ENCODE measurements around the gene PIGQ. TPM values are rescaled to one million over a fixed set of nuclear protein-coding genes. Genes with fewer than 3 reads are reported as not detected.

PIGQ gene
- total and polyA plus RNA-seq, 2 experiments from 2014 or later: 30.2 to 62.3 TPM

DNA sequence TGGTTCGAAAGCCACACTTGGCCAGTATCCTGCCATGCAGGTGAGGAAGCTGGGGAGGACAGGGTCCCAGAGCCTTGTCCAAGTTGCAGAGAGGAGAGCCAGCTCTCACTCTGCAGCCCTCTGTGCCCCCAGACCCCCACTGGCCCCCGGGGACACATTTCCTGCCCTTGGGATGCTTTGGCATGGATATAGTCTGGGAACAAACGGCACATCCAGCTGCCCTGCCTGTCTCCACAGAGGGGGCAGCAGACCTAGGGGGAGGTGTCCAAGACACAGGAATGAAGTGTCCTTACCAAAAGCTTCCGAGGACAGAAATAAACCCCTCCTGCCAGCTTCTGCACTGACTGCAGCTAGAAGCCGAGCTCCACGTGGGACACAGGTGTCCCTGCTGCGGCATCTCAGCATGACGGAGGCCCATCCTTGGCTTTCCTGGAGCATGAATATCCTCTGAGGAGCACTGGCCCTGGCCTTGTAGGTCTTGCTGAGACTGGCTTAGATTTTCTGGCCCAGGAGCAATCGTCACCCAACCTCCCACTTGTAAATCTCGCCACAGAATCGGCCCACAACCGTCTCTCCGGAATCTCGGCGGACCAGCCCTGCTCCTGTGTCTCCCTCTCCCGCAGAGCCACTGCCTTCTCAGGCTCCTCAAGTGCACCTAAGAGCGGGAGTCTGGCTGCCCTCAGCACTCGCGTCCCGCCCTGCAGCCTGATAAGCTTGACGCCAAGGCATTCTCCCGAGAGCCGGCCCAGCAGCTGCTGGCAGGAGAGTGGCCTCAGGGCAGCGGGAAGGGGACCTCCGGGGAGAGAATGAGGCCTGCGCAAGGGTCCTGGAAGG, 43.4 kb upstream of the PIGQ start (continued):
- TF ChIP-seq ZNF462 (CRISPR knock-in tag; IDR thresholded peaks at IDR 0.05): no peak
- no peak for TF ChIP-seq POLR2AphosphoS5 (IDR thresholded peaks at IDR 0.05; ENCODE audit: low read depth)
- no peak for TF ChIP-seq NANOG (IDR thresholded peaks at IDR 0.05; ENCODE audit: borderline replicate concordance)
- no peak for TF ChIP-seq ZNF331 (CRISPR knock-in tag; IDR thresholded peaks at IDR 0.05; ENCODE audit: low read depth)
- TF ChIP-seq EZH2 (IDR thresholded peaks at IDR 0.05; ENCODE audit: low read depth, unreplicated experiment): no peak
- no peak for TF ChIP-seq EZH2phosphoT487 (IDR thresholded peaks at IDR 0.05; ENCODE audit: unreplicated experiment)
- TF ChIP-seq, protein P1, sequence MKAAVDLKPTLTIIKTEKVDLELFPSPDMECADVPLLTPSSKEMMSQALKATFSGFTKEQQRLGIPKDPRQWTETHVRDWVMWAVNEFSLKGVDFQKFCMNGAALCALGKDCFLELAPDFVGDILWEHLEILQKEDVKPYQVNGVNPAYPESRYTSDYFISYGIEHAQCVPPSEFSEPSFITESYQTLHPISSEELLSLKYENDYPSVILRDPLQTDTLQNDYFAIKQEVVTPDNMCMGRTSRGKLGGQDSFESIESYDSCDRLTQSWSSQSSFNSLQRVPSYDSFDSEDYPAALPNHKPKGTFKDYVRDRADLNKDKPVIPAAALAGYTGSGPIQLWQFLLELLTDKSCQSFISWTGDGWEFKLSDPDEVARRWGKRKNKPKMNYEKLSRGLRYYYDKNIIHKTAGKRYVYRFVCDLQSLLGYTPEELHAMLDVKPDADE (IDR thresholded peaks at IDR 0.05): no peak
- no peak for TF ChIP-seq STAT1 (IDR thresholded peaks at IDR 0.05; ENCODE audit: unreplicated experiment)
- no peak for TF ChIP-seq JUNB (IDR thresholded peaks at IDR 0.05; ENCODE audit: unreplicated experiment)
- no peak for TF ChIP-seq ZNF114 (CRISPR knock-in tag; IDR thresholded peaks at IDR 0.05)

Data from GM23338 (cell line).